HCT116 (cell line): ENCODE measurements around the gene TSPOAP1. TPM values are rescaled to one million over a fixed set of nuclear protein-coding genes. Genes with fewer than 3 reads are reported as not detected.

Source experiments
- ATAC-seq: fragments of 200-7000 bp; cut with Tn5 transposase; 2 replicates; pipeline ENCODE4 v1.9.1; 2020; ENCODE audit warnings: mild to moderate bottlenecking, moderate library complexity
- BruUV-seq: library from RNA; stranded (reverse); fragments of 400-500 nt; replicated peaks from 2 replicates; lab custom pipeline; 2021; lab: Mats Ljungman, UMichigan
- CTCF ChIA-PET: fragments of 300-600 bp; sonication (Branson Sonifier 250); formaldehyde crosslinking; loops from one replicate; lab custom pipeline; 2021; ENCODE audit warnings: antibody characterized with exemption; lab: Charles Lee
- POLR2A ChIA-PET: fragments of 300-600, 350-600 bp; sonication (Branson Sonifier 250); formaldehyde crosslinking; loops from one replicate; lab custom pipeline; 2021; ENCODE audit warnings: antibody characterized with exemption; lab: Charles Lee
- RAD21 ChIA-PET, 2 experiments: fragments of 300-600 bp; sonication (Branson Sonifier 250); formaldehyde crosslinking; loops; one replicate each; lab custom pipeline; 2023; ENCODE audit warnings: low total read pairs in 2 of 2; ENCODE audit not compliant: uncharacterized antibody in 2 of 2, unreplicated experiment in 2 of 2, low non-redundant PET in 1 of 2; lab: Charles Lee
- DNase-seq: peaks from one replicate; pipeline ENCODE4 v3.0.0-alpha.2; 2010; ENCODE audit warnings: low read depth, low spot score
- H2AFZ ChIP-seq: fragments of 200-600 bp; shearing (Covaris generic), sonication (generic); 2 replicates; pipeline ENCODE4 v1.6.1; 2017; ENCODE audit warnings: low read depth, mixed run types, mixed read lengths, antibody characterized with exemption, low read length; ENCODE audit not compliant: poor library complexity, severe bottlenecking
- H3K27ac ChIP-seq: 2 replicates; pipeline ENCODE4 v1.5.1; 2012; ENCODE audit warnings: low read depth, low read length
- H3K27me3 ChIP-seq: fragments of 200-600 bp; sonication (generic); 2 replicates; pipeline ENCODE4 v1.6.1; 2016; ENCODE audit warnings: mixed run types, low read length, mixed read lengths; ENCODE audit not compliant: insufficient read depth
- H3K36me3 ChIP-seq, 2 experiments: fragments of 200-500 bp in 1 of 2; fragments of 200-600 bp in 1 of 2; sonication (Bioruptor generic) in 1 of 2; sonication (generic) in 1 of 2; 2 replicates each; pipeline versions ENCODE4 v1.5.1 to v1.6.1; 2014 to 2016; ENCODE audit warnings: low read length in 2 of 2, inconsistent platforms in 1 of 2, mixed read lengths in 1 of 2, mixed run types in 1 of 2; ENCODE audit not compliant: insufficient read depth in 2 of 2, control insufficient read depth in 1 of 2
- H3K4me1 ChIP-seq, 2 experiments: fragments of 200-600 bp in 1 of 2; sonication (generic) in 1 of 2; 2 replicates each; pipeline versions ENCODE4 v1.5.1 to v1.6.1; 2012 to 2017; ENCODE audit warnings: low read length in 2 of 2, inconsistent platforms in 1 of 2, mild to moderate bottlenecking in 1 of 2, mixed read lengths in 1 of 2, mixed run types in 1 of 2, moderate library complexity in 1 of 2; ENCODE audit not compliant: insufficient read depth in 2 of 2, control insufficient read depth in 1 of 2
- H3K4me2 ChIP-seq: fragments of 200-600 bp; sonication (generic); 2 replicates; pipeline ENCODE4 v1.6.1; 2017; ENCODE audit warnings: mixed run types, low read length, mixed read lengths
- H3K4me3 ChIP-seq, 2 experiments: fragments of 200-600 bp in 1 of 2; sonication (generic) in 1 of 2; replicated peaks in 1 of 2; 2 replicates each; pipeline ENCODE4 v1.5.1; 2011 to 2016; ENCODE audit warnings: low read length in 2 of 2, control low read depth in 1 of 2, low read depth in 1 of 2, mild to moderate bottlenecking in 1 of 2, mixed read lengths in 1 of 2, mixed run types in 1 of 2
- H3K79me2 ChIP-seq: fragments of 200-600 bp; sonication (generic); 2 replicates; pipeline ENCODE4 v1.6.1; 2017; ENCODE audit warnings: mild to moderate bottlenecking, mixed run types, low read length, moderate library complexity, mixed read lengths; ENCODE audit not compliant: insufficient read depth
- H3K9ac ChIP-seq: fragments of 200-600 bp; sonication (generic); 2 replicates; pipeline ENCODE4 v1.6.1; 2016; ENCODE audit warnings: low read length, mixed read lengths
- H3K9me2 ChIP-seq: fragments of 200-600 bp; sonication (generic), shearing (Covaris generic); 2 replicates; pipeline ENCODE4 v1.6.1; 2017; ENCODE audit warnings: mixed run types, mild to moderate bottlenecking, moderate library complexity; ENCODE audit not compliant: insufficient read depth
- H3K9me3 ChIP-seq, 2 experiments: fragments of 200-500 bp in 1 of 2; fragments of 200-600 bp in 1 of 2; sonication (Bioruptor generic) in 1 of 2; sonication (generic) in 1 of 2; 2 replicates each; pipeline ENCODE4 v1.6.1; 2014 to 2017; ENCODE audit warnings: low read length in 2 of 2, mixed read lengths in 2 of 2, inconsistent platforms in 1 of 2, low read depth in 1 of 2, mild to moderate bottlenecking in 1 of 2, mixed run types in 1 of 2, moderate library complexity in 1 of 2; ENCODE audit not compliant: control insufficient read depth in 1 of 2, insufficient read depth in 1 of 2
- H4K20me1 ChIP-seq: fragments of 200-600 bp; sonication (generic), shearing (Covaris generic); 2 replicates; pipeline ENCODE4 v1.6.1; 2017; ENCODE audit warnings: mixed run types, mild to moderate bottlenecking, moderate library complexity; ENCODE audit not compliant: insufficient read depth
- CTCF ChIP-seq, 3 experiments: fragments of 200-600 bp in 1 of 3; sonication (generic) in 1 of 3; IDR thresholded peaks in 2 of 3; conservative IDR thresholded peaks in 1 of 3; 2 replicates each; pipeline ENCODE4 v1.5.1; 2012 to 2017; ENCODE audit warnings: low read depth in 2 of 3, low read length in 2 of 3, antibody characterized with exemption in 1 of 3, borderline replicate concordance in 1 of 3, control low read depth in 1 of 3, mild to moderate bottlenecking in 1 of 3, mixed read lengths in 1 of 3, mixed run types in 1 of 3, moderate library complexity in 1 of 3; ENCODE audit not compliant: insufficient read depth in 1 of 3
- JUND ChIP-seq: IDR thresholded peaks from 2 replicates; pipeline ENCODE4 v1.6.1; 2012
- POLR2A ChIP-seq: IDR thresholded peaks from 2 replicates; pipeline ENCODE4 v1.7.0; 2011; ENCODE audit warnings: borderline replicate concordance; ENCODE audit not compliant: insufficient read depth, insufficient read length; ENCODE audit errors: extremely low read depth
- POLR2AphosphoS5 ChIP-seq: IDR thresholded peaks from 2 replicates; pipeline ENCODE4 v1.6.1; 2011; ENCODE audit warnings: mild to moderate bottlenecking, low read depth, low read length, moderate library complexity
- RAD21 ChIP-seq: IDR thresholded peaks from 2 replicates; pipeline ENCODE4 v1.6.1; 2012; ENCODE audit warnings: low read depth, mild to moderate bottlenecking
- SRF ChIP-seq: IDR thresholded peaks from 2 replicates; pipeline ENCODE4 v1.6.1; 2012; ENCODE audit warnings: low read depth
- intact Hi-C: fragments of 100-400 bp; cut with micrococcal nuclease; formaldehyde crosslinking; loops from 2 replicates; pipeline ENCODE4 v1.10.0; 2022
- total RNA-seq: library from RNA; stranded (reverse); gene quantifications from one replicate; pipeline ENCODE4 v1.2.1, GENCODE V29; 2021; ENCODE audit not compliant: unreplicated experiment

Gene TSPOAP1
- total RNA-seq, 1 experiment from 2014 or later: 0.27 TPM

GRCh38 chr17:58327363-58328194 lies 1.0 kb downstream of the TSPOAP1 start:
- ChIA-PET POLR2A (no interaction called here), RAD21 (no interaction called here), CTCF (interaction anchor here (1.0 to 3.5 kb wide), 2 partner anchors 10 to 120 kb away, joined by 3 to 16 read pairs; no protein-coding TSS in a partner anchor)
- H3K9me3 ChIP-seq: no peaks in the 10 kb centered on the region
- H3K4me1 ChIP-seq: peaks cover 3 to 12% of the 10 kb centered on the region in 2 experiments; a peak in 3 of 4 replicates
- no peak for DNase-seq
- intact Hi-C loops: no loop called here
- no peak for ATAC-seq
- no peaks in the 10 kb centered on the region for H4K20me1 ChIP-seq
- TF ChIP-seq POLR2AphosphoS5 (no peak), SRF (no peak), POLR2A (no peak), JUND (no peak), CTCF (IDR thresholded peaks at IDR 0.05 in 2 of 3, conservative IDR thresholded peaks at IDR 0.05 in 1 of 3; ENCODE audit: borderline replicate concordance in 1 of 3, insufficient read depth in 1 of 3, low read depth in 2 of 3, low read length in 2 of 3) (no peak), RAD21 (no peak)
- H3K27me3 ChIP-seq: no peaks in the 10 kb centered on the region
- no peak overlapping the region for H3K27ac ChIP-seq
- H3K9ac ChIP-seq: no peak overlapping the region
- no peak overlapping the region for H2AFZ ChIP-seq
- no peaks in the 10 kb centered on the region for H3K9me2 ChIP-seq
- no TSS peak for BruUV-seq
- no peak overlapping the region for H3K4me2 ChIP-seq
- H3K79me2 ChIP-seq: no peaks in the 10 kb centered on the region
- H3K36me3 ChIP-seq: no peaks in the 10 kb centered on the region
- no peak overlapping the region for H3K4me3 ChIP-seq
